Mononuclear cell (primary cell): ENCODE data around the gene SLC35F3. TPM values are rescaled to one million over a fixed set of nuclear protein-coding genes. Genes with fewer than 3 reads are reported as not detected.

Experiments
- H3K27me3 ChIP-seq: 2 replicates; pipeline ENCODE4 v1.6.0; 2011; ENCODE audit warnings: low read length, control low read depth; ENCODE audit not compliant: insufficient read depth
- H3K4me1 ChIP-seq: 2 replicates; pipeline ENCODE4 v1.5.1; 2011; ENCODE audit warnings: mild to moderate bottlenecking, low read length, control low read depth; ENCODE audit not compliant: insufficient read depth
- H3K4me3 ChIP-seq: 2 replicates; pipeline ENCODE4 v1.5.1; 2011; ENCODE audit warnings: mild to moderate bottlenecking, low read length, moderate library complexity
- H3K9me3 ChIP-seq: 2 replicates; pipeline ENCODE4 v1.5.1; 2011; ENCODE audit warnings: low read depth, mild to moderate bottlenecking, control low read depth, low read length
- total RNA-seq: library from RNA; depleted of rRNA; stranded (reverse); fragments of >200 nt; gene quantifications from one replicate; pipeline ENCODE4 v1.2.3, GENCODE V29; 2012

Gene SLC35F3
- total RNA-seq, 1 donor, result not detected

GRCh38 chr1:233897325-233898162, 6.9 kb upstream of the SLC35F3 start:
- peaks cover 11% of the 10 kb centered on the region for H3K27me3 ChIP-seq

GRCh38 chr1:233901495-233901894, 3.0 kb upstream of the SLC35F3 start:
- Histone ChIP-seq H3K9me3 (no peaks in the 10 kb centered on the region), H3K4me3 (no peak overlapping the region), H3K4me1 (no peaks in the 10 kb centered on the region), H3K27me3 (peaks cover 46% of the 10 kb centered on the region)

More at GRCh38 chr1:233897325-233898162, 6.9 kb upstream of the SLC35F3 start:
- Histone ChIP-seq H3K4me3 (no peak overlapping the region), H3K4me1 (no peaks in the 10 kb centered on the region), H3K9me3 (no peaks in the 10 kb centered on the region)

- Histone ChIP-seq H3K4me1 (no peaks in the 10 kb centered on the region), H3K4me3 (no peak overlapping the region), H3K9me3 (no peaks in the 10 kb centered on the region), H3K27me3 (peaks cover 52% of the 10 kb centered on the region)
Observed at GRCh38 chr1:233905416-233906051, 1.1 kb downstream of the SLC35F3 start.

- peaks cover 50% of the 10 kb centered on the region for H3K27me3 ChIP-seq
- no peaks in the 10 kb centered on the region for H3K4me1 ChIP-seq
- no peaks in the 10 kb centered on the region for H3K9me3 ChIP-seq
- H3K4me3 ChIP-seq, result no peak overlapping the region
Observed at GRCh38 chr1:233907151-233907550, 2.7 kb downstream of the SLC35F3 start.

GRCh38 chr1:233908092-233908491, 3.6 kb downstream of the SLC35F3 start:
- H3K9me3 ChIP-seq, result no peaks in the 10 kb centered on the region
- H3K4me1 ChIP-seq, result no peaks in the 10 kb centered on the region
- peaks cover 40% of the 10 kb centered on the region for H3K27me3 ChIP-seq
- no peak overlapping the region for H3K4me3 ChIP-seq

GRCh38 chr1:233909195-233909594, 4.7 kb downstream of the SLC35F3 start:
- Histone ChIP-seq H3K27me3 (peaks cover 30% of the 10 kb centered on the region), H3K9me3 (no peaks in the 10 kb centered on the region), H3K4me3 (no peak overlapping the region), H3K4me1 (no peaks in the 10 kb centered on the region)

GRCh38 chr1:233912447-233912846, 8.0 kb downstream of the SLC35F3 start:
- Histone ChIP-seq H3K4me3 (no peak overlapping the region), H3K9me3 (no peaks in the 10 kb centered on the region), H3K27me3 (peaks cover 1% of the 10 kb centered on the region), H3K4me1 (no peaks in the 10 kb centered on the region)

GRCh38 chr1:233912909-233913308, 8.4 kb downstream of the SLC35F3 start:
- Histone ChIP-seq H3K4me1 (no peaks in the 10 kb centered on the region), H3K9me3 (no peaks in the 10 kb centered on the region), H3K4me3 (no peak overlapping the region), H3K27me3 (no peaks in the 10 kb centered on the region)

GRCh38 chr1:233916706-233917105, 12.2 kb downstream of the SLC35F3 start:
- no peaks in the 10 kb centered on the region for H3K27me3 ChIP-seq
- H3K4me3 ChIP-seq, result no peak overlapping the region
- H3K4me1 ChIP-seq, result no peaks in the 10 kb centered on the region
- no peaks in the 10 kb centered on the region for H3K9me3 ChIP-seq

GRCh38 chr1:233919786-233920185, 15.3 kb downstream of the SLC35F3 start:
- no peaks in the 10 kb centered on the region for H3K4me1 ChIP-seq
- H3K9me3 ChIP-seq, result no peaks in the 10 kb centered on the region
- H3K4me3 ChIP-seq, result no peak overlapping the region
- no peaks in the 10 kb centered on the region for H3K27me3 ChIP-seq

GRCh38 chr1:233928123-233928522, 23.6 kb downstream of the SLC35F3 start:
- Histone ChIP-seq H3K4me3 (no peak overlapping the region), H3K4me1 (no peaks in the 10 kb centered on the region), H3K9me3 (no peaks in the 10 kb centered on the region), H3K27me3 (peaks cover 3% of the 10 kb centered on the region)

- Histone ChIP-seq H3K4me3 (no peak overlapping the region), H3K4me1 (no peaks in the 10 kb centered on the region), H3K27me3 (no peaks in the 10 kb centered on the region), H3K9me3 (no peaks in the 10 kb centered on the region)
Observed at GRCh38 chr1:233933339-233933738, 28.9 kb downstream of the SLC35F3 start.

- no peaks in the 10 kb centered on the region for H3K27me3 ChIP-seq
- no peaks in the 10 kb centered on the region for H3K9me3 ChIP-seq
- H3K4me3 ChIP-seq, result no peak overlapping the region
- H3K4me1 ChIP-seq, result no peaks in the 10 kb centered on the region
Observed at GRCh38 chr1:233935297-233935868, 30.9 kb downstream of the SLC35F3 start.

- H3K27me3 ChIP-seq, result no peaks in the 10 kb centered on the region
- no peaks in the 10 kb centered on the region for H3K9me3 ChIP-seq
- H3K4me3 ChIP-seq, result no peak overlapping the region
- no peaks in the 10 kb centered on the region for H3K4me1 ChIP-seq
Observed at GRCh38 chr1:233936422-233936821, 31.9 kb downstream of the SLC35F3 start.

GRCh38 chr1:233936842-233937241, 32.4 kb downstream of the SLC35F3 start:
- Histone ChIP-seq H3K27me3 (no peaks in the 10 kb centered on the region), H3K9me3 (no peaks in the 10 kb centered on the region), H3K4me1 (no peaks in the 10 kb centered on the region), H3K4me3 (no peak overlapping the region)
